ENCODE results near the gene MYH9.

DNA sequence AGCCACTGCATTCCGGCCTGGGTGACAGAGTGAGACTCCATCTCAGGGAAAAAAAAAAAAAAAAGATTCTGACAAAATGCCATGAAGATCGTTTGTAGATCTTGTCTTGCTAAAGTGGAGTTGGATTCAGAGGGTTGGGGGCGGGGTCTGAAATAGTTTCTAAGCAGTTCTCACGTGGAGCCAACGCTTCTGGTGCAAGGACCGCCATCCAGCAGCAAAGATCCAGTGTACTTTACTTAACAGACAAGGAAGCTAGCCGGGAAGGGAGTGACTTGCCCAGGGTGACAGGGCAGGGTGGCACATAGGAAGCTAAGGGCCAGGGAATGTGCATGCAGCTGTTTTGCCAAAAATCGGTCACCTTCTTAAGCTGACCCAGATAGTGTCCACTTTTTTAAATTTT lies 107.4 kb downstream of the MYH9 start:
- TF ChIP-seq, protein P1, sequence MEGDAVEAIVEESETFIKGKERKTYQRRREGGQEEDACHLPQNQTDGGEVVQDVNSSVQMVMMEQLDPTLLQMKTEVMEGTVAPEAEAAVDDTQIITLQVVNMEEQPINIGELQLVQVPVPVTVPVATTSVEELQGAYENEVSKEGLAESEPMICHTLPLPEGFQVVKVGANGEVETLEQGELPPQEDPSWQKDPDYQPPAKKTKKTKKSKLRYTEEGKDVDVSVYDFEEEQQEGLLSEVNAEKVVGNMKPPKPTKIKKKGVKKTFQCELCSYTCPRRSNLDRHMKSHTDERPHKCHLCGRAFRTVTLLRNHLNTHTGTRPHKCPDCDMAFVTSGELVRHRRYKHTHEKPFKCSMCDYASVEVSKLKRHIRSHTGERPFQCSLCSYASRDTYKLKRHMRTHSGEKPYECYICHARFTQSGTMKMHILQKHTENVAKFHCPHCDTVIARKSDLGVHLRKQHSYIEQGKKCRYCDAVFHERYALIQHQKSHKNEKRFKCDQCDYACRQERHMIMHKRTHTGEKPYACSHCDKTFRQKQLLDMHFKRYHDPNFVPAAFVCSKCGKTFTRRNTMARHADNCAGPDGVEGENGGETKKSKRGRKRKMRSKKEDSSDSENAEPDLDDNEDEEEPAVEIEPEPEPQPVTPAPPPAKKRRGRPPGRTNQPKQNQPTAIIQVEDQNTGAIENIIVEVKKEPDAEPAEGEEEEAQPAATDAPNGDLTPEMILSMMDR (IDR thresholded peaks at IDR 0.05): no peak
- peak in 1 of 2 donors; percentile 20 for TF ChIP-seq POLR2AphosphoS5 (IDR thresholded peaks at IDR 0.05)
- TF ChIP-seq EP300 (IDR thresholded peaks at IDR 0.05): no peak
- TF ChIP-seq POLR2A (IDR thresholded peaks at IDR 0.05; ENCODE audit: low read depth): no peak

Data from esophagus muscularis mucosa (tissue), 4 donors.